C4-2B (cell line): ENCODE data around the gene THAP7.
"Not testable (repeated sequence)": the region's sequence is repeated elsewhere in the genome, so short reads cannot be mapped to it uniquely, and the experiment has no call there.

Experiments
- H3K27ac ChIP-seq: fragments of 450-650 bp; 2 replicates; pipeline ENCODE4 v1.5.1; 2017
- CTCF ChIP-seq: fragments of 450-650 bp; conservative IDR thresholded peaks from 2 replicates; pipeline ENCODE4 v1.5.1; 2017; ENCODE audit warnings: mild to moderate bottlenecking
- ZFX ChIP-seq: fragments of 450-650 bp; IDR thresholded peaks from 2 replicates; pipeline ENCODE4 v1.6.1; 2017

THAP7 gene

GRCh38 chr22:21044931-21045584, 43.1 kb upstream of the THAP7 start:
- H3K27ac ChIP-seq, result no peak overlapping the region

GRCh38 chr22:21043860-21044535, 42.1 kb upstream of the THAP7 start:
- TF ChIP-seq CTCF (no peak), ZFX (no peak)
- H3K27ac ChIP-seq, result no peak overlapping the region

More at GRCh38 chr22:21044931-21045584, 43.1 kb upstream of the THAP7 start:
- no peak for TF ChIP-seq ZFX
- TF ChIP-seq CTCF, result no peak

GRCh38 chr22:21042978-21043859, 41.3 kb upstream of the THAP7 start:
- TF ChIP-seq CTCF, result no peak
- no peak overlapping the region for H3K27ac ChIP-seq

GRCh38 chr22:21041937-21042336, 40.0 kb upstream of the THAP7 start:
- no peak for TF ChIP-seq CTCF
- TF ChIP-seq ZFX, result no peak

GRCh38 chr22:21039158-21039557, 37.2 kb upstream of the THAP7 start:
- H3K27ac ChIP-seq, result not testable (repeated sequence)

More at GRCh38 chr22:21041937-21042336, 40.0 kb upstream of the THAP7 start:
- H3K27ac ChIP-seq, result no peak overlapping the region

GRCh38 chr22:21038405-21038804, 36.5 kb upstream of the THAP7 start:
- TF ChIP-seq ZFX (no peak), CTCF (no peak)
- H3K27ac ChIP-seq, result no peak overlapping the region

- no peak for TF ChIP-seq CTCF
- TF ChIP-seq ZFX, result no peak
- no peak overlapping the region for H3K27ac ChIP-seq
Measured at GRCh38 chr22:21034989-21035388, 33.1 kb upstream of the THAP7 start.
